Activated T-cell treated with anti-CD3 and anti-CD28 coated beads, Interleukin-2, amount 50 U/mL, for 72 hours (primary cell): ENCODE data around the gene ZNFX1. TPM values are rescaled to one million over a fixed set of nuclear protein-coding genes. Genes with fewer than 3 reads are reported as not detected.

Experiments
- ATAC-seq, 2 donors: fragments of 150-1000 bp; cut with Tn5 transposase; replicated peaks in 1 of 2; 2 replicates each; pipeline ENCODE4 v1.10.0; 2021; ENCODE audit warnings: moderate library complexity in 2 of 2, mild to moderate bottlenecking in 1 of 2
- DNase-seq, 2 donors: peaks; one replicate each; pipeline ENCODE4 v3.0.0; 2021 to 2022; ENCODE audit warnings: mixed read lengths in 1 of 2
- H3K27ac Mint-ChIP-seq: one replicate; pipeline ENCODE4 v1.8.0; 2022; ENCODE audit warnings: mild to moderate bottlenecking, moderate library complexity, mixed read lengths
- H3K27me3 Mint-ChIP-seq: one replicate; pipeline ENCODE4 v1.8.0; 2022; ENCODE audit warnings: low read depth, mixed read lengths
- H3K36me3 Mint-ChIP-seq, 2 donors: one replicate each; pipeline ENCODE4 v1.8.0; 2022; ENCODE audit warnings: mixed read lengths in 2 of 2, mild to moderate bottlenecking in 1 of 2; ENCODE audit not compliant: insufficient read depth in 2 of 2
- H3K4me1 Mint-ChIP-seq: one replicate; pipeline ENCODE4 v1.8.0; 2022; ENCODE audit warnings: low read depth, mixed read lengths
- H3K4me3 Mint-ChIP-seq, 2 donors: one replicate each; pipeline ENCODE4 v1.8.0; 2022; ENCODE audit warnings: mild to moderate bottlenecking in 2 of 2, mixed read lengths in 2 of 2, moderate library complexity in 2 of 2
- H3K9me3 Mint-ChIP-seq, 2 donors: one replicate each; pipeline ENCODE4 v1.8.0; 2022; ENCODE audit warnings: mixed read lengths in 2 of 2
- total RNA-seq, 2 donors: library from RNA; stranded (reverse); gene quantifications; one replicate each; pipeline ENCODE4 v1.2.3, GENCODE V29; 2022

The ZNFX1 gene
- total RNA-seq, 2 donors from 2014 or later: 37.8 to 48.8 TPM

- peak overlapping the region; percentile 84 for H3K27ac Mint-ChIP-seq
- H3K4me3 Mint-ChIP-seq: peak overlapping the region; percentile 93 to 100
- peaks cover 70 to 91% of the 10 kb centered on the region in 2 donors for H3K36me3 Mint-ChIP-seq
- peaks cover 5 to 10% of the 10 kb centered on the region in 2 donors for H3K9me3 Mint-ChIP-seq
- ATAC-seq (no peak), DNase-seq (no peak)
- H3K27me3 Mint-ChIP-seq: no peaks in the 10 kb centered on the region
- peaks cover 79% of the 10 kb centered on the region for H3K4me1 Mint-ChIP-seq
Measured at GRCh38 chr20:49281059-49281912, 3.4 kb upstream of the ZNFX1 start.

- H3K27ac Mint-ChIP-seq: peak overlapping the region; percentile 84
- no peak for ATAC-seq
Measured at GRCh38 chr20:49280463-49281058, 2.7 kb upstream of the ZNFX1 start.

GRCh38 chr20:49279677-49280462, 2.0 kb upstream of the ZNFX1 start:
- Mint-ChIP-seq H3K9me3 (peaks cover 5 to 6% of the 10 kb centered on the region in 2 donors), H3K36me3 (peaks cover 66 to 90% of the 10 kb centered on the region in 2 donors), H3K27me3 (no peaks in the 10 kb centered on the region), H3K27ac (peak overlapping the region; percentile 84), H3K4me1 (peaks cover 79% of the 10 kb centered on the region), H3K4me3 (peak overlapping the region; percentile 93 to 100)
- DNase-seq (no peak), ATAC-seq (no peak)

More at GRCh38 chr20:49280463-49281058, 2.7 kb upstream of the ZNFX1 start:
- DNase-seq: peak in 1 of 2 donors; percentile 22
- Mint-ChIP-seq H3K27me3 (no peaks in the 10 kb centered on the region), H3K4me3 (peak overlapping the region; percentile 93 to 100), H3K9me3 (peaks cover 5 to 9% of the 10 kb centered on the region in 2 donors), H3K4me1 (peaks cover 79% of the 10 kb centered on the region), H3K36me3 (peaks cover 67 to 89% of the 10 kb centered on the region in 2 donors)

DNA sequence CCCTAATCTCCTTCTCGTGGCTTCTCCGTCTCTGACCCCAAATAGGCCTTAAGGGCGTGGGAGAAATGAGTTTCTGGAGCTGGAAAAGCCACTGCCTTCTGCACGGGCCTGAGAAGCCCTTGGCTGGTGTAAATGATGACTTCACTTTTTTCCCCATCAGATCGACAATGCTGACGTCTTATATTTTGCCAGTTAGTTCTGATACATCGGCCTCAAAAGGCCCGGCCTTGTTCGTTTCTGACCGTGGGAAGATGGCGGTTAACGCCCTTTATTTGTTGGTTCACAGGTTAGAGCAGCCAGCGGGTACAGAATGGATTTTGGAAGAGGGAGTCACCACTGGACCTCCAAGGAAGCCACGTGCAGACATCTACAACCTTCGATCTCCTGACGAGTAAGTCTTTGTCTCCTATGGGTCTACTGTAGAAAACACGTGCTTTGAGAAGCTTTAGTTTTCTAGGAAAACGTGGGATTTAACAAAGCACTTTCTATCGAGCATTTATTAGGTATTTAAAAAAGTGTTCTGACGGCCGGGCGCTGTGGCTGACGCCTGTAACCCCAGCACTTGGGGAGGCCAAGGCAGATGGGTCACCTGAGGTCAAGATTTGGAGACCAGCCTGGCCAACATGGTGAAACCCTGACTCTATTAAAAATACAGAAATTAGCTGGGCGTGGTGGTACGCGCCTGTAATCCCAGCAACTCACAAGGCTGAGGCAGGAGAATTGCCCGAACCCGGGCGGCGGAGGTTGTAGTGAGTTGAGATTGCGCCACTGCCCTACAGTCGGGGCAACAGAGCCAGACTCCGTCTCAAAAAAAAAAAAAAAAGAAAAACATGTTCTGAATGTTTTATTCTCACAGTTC, 1.2 kb upstream of the ZNFX1 start:
- ATAC-seq: no peak
- peaks cover 63 to 85% of the 10 kb centered on the region in 2 donors for H3K36me3 Mint-ChIP-seq
- peaks cover 5 to 6% of the 10 kb centered on the region in 2 donors for H3K9me3 Mint-ChIP-seq
- H3K27me3 Mint-ChIP-seq: no peaks in the 10 kb centered on the region
- DNase-seq: no peak
- H3K4me1 Mint-ChIP-seq: peaks cover 73% of the 10 kb centered on the region
- peak overlapping the region; percentile 84 for H3K27ac Mint-ChIP-seq
- H3K4me3 Mint-ChIP-seq: peak overlapping the region; percentile 93 to 100

DNA sequence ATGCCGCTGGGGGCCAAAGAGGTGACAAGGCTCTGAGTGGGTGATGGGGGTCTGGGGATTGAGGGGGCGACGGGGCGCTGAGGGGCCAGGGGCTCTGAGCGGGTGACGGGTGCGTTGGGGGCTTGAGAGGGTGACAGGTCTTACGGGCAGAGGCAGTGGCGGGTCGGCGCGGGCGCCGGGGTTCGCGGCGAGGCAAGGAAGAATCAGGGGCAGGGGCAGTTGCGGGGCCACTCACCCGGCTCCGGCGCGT, 146 bp downstream of the ZNFX1 start:
- ATAC-seq: no peak
- Mint-ChIP-seq H3K27ac (peak overlapping the region; percentile 100), H3K4me3 (peak overlapping the region; percentile 93 to 100), H3K9me3 (peaks cover 5 to 6% of the 10 kb centered on the region in 2 donors), H3K36me3 (peaks cover 52 to 77% of the 10 kb centered on the region in 2 donors), H3K27me3 (no peaks in the 10 kb centered on the region), H3K4me1 (peaks cover 72% of the 10 kb centered on the region)
- no peak for DNase-seq

GRCh38 chr20:49276961-49277785, 684 bp downstream of the ZNFX1 start:
- Mint-ChIP-seq H3K27me3 (no peaks in the 10 kb centered on the region), H3K4me3 (peak overlapping the region; percentile 93 to 100), H3K9me3 (peaks cover 5 to 6% of the 10 kb centered on the region in 2 donors), H3K4me1 (peaks cover 72% of the 10 kb centered on the region), H3K27ac (peak overlapping the region; percentile 100), H3K36me3 (peaks cover 49 to 75% of the 10 kb centered on the region in 2 donors)
- DNase-seq (peak; percentile 79 to 88), ATAC-seq (peak; percentile 44 to 49)

DNA sequence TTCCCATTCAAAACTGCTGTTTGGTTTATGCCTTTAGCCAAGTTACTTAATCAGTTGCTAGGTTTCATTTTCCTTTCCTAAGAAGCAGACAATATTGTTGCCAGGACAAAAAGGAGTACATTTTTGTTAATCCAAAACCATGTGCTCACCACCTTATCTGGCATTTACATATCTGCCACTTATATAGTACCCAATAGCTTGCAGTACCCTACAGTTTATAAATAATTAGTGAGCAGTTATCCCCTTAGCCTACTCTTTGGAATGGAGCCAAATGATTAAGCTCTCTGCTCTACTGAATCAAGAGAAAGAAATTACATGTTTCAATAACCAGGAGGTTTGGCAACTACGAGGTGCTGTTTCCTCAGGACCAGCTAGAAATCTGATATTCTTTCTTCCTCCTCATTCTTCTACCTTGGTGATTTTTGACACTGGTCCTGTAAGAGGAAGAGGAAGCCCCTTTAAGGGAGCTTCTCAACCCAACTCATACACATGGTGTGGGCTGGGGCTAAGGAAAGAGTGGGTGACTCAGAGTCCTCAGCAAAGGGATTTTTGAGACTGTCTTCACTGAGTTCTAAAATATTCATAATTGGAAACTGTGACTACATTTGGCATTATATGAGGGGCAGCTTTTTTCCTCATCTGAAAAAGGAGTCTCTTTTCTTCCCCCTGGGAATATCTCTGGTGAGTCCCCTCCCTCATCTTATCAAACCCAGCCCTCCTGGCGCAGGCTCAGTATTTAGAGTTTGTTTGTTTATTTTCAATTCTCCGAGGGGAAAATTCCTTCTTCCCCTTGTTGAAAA, 1.5 kb downstream of the ZNFX1 start:
- H3K27me3 Mint-ChIP-seq: no peaks in the 10 kb centered on the region
- ATAC-seq: peak; percentile 49
- peaks cover 72% of the 10 kb centered on the region for H3K4me1 Mint-ChIP-seq
- H3K36me3 Mint-ChIP-seq: peaks cover 45 to 70% of the 10 kb centered on the region in 2 donors
- DNase-seq: peak; percentile 64 to 77
- peak overlapping the region; percentile 93 to 100 for H3K4me3 Mint-ChIP-seq
- peaks cover 5 to 6% of the 10 kb centered on the region in 2 donors for H3K9me3 Mint-ChIP-seq
- H3K27ac Mint-ChIP-seq: peak overlapping the region; percentile 100

DNA sequence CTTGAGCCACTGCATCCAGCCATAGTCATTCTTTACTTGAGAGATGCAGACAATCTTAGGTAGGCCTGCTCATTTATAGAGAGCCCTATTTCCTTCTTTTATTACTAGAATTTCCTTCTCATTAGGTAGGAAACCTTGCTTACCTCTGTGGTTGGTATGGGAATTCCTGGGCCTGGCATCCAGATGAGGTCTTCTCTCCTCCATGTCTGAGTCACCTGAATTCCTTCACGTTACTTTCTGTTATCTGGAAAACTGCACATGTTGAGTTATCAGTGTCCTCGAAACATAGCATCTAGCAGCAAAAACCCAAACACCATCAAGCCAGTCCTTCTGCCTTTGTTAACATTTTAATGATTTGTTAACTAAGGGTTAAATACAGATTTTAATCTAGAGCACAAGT, 2.2 kb downstream of the ZNFX1 start:
- peaks cover 72% of the 10 kb centered on the region for H3K4me1 Mint-ChIP-seq
- peaks cover 43 to 69% of the 10 kb centered on the region in 2 donors for H3K36me3 Mint-ChIP-seq
- H3K4me3 Mint-ChIP-seq: peak overlapping the region; percentile 93 to 100
- peaks cover under 1 to 1% of the 10 kb centered on the region in 2 donors for H3K9me3 Mint-ChIP-seq
- no peak for DNase-seq
- no peak for ATAC-seq
- no peaks in the 10 kb centered on the region for H3K27me3 Mint-ChIP-seq
- H3K27ac Mint-ChIP-seq: peak overlapping the region; percentile 100

DNA sequence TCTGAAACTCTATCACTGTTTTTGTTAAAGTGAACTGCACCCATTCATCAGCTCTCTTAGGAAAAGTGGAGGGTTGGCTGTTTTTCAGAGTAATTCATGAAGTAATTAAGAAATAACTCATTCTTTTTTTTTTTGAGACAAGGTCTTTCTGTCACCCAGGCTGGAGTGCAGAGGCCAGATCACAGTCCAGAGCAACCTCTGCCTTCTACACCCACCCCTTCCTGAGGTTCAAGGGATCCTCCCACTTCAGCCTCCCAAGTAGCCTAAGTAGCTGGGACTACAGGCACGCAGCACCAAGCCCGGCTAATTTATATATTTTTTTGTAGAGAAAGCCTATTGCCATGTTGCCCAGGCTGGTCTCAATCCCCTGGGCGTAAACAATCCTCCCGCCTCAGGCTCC, 2.6 kb downstream of the ZNFX1 start:
- Mint-ChIP-seq H3K27me3 (no peaks in the 10 kb centered on the region), H3K27ac (peak overlapping the region; percentile 100), H3K4me3 (peak overlapping the region; percentile 93 to 100), H3K4me1 (peaks cover 72% of the 10 kb centered on the region), H3K36me3 (peaks cover 43 to 68% of the 10 kb centered on the region in 2 donors), H3K9me3 (no peaks in the 10 kb centered on the region)
- ATAC-seq: no peak
- DNase-seq: no peak

DNA sequence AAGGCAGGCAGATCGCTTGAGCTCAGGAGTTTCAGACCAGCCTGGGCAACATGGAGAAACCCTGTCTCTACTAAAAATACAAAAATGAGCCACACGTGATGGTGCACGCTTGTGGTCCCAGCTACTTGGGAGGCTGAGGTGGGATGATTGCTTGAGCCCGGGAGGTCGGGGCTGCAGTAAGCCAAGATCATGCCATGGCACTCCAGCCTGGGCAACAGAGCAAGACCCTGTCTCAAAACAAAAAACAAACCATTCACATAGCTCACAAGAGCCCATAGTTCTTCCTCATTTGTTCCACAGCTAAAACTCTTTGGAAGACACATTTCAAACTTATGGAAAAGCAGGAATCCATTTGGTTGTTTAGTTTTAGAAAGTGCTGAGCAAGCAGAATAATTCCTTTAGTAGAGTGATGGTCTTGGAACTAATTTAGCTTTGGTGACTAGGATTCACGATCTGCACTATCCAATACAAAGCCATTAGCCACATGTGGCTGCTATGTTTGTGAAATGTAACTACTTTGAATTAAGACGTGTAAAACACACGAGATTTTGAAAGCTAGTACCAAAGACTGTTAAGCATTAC, 4.1 kb downstream of the ZNFX1 start:
- H3K27ac Mint-ChIP-seq: no peak overlapping the region
- ATAC-seq: no peak
- H3K4me3 Mint-ChIP-seq: peak overlapping the region; percentile 20 to 42
- H3K9me3 Mint-ChIP-seq: peaks cover 0 to 3% of the 10 kb centered on the region in 2 donors
- no peaks in the 10 kb centered on the region for H3K27me3 Mint-ChIP-seq
- H3K4me1 Mint-ChIP-seq: peaks cover 74% of the 10 kb centered on the region
- DNase-seq: no peak
- peaks cover 45 to 64% of the 10 kb centered on the region in 2 donors for H3K36me3 Mint-ChIP-seq

DNA sequence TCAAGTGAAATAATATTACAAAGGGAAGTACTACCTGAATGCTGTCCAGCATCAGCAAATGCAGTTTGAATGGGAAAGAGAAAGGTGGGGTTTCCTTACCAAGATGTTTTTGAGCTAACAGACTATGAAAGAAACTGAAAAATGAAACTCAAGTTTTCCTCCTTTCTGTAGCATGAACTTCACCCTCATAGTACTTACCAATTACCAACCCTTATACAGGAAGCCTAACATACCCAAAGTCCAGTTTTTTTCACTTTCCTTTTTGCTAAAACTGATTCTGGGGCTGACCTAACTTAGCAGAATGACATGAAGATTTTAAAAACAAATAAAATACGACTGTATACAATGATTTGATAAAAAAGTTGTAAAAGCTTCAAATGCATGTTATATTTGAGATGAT, 5.2 kb downstream of the ZNFX1 start:
- no peak for ATAC-seq
- Mint-ChIP-seq H3K27ac (peak overlapping the region; percentile 63), H3K27me3 (no peaks in the 10 kb centered on the region), H3K4me3 (peak overlapping the region; percentile 42 to 87), H3K4me1 (peaks cover 85% of the 10 kb centered on the region), H3K36me3 (peaks cover 45 to 67% of the 10 kb centered on the region in 2 donors), H3K9me3 (peaks cover 0 to 3% of the 10 kb centered on the region in 2 donors)
- no peak for DNase-seq
